Smooth muscle cell (in vitro differentiated cells): ENCODE results near the gene CCDC171. TPM values are rescaled to one million over a fixed set of nuclear protein-coding genes. Genes with fewer than 3 reads are reported as not detected.

Source experiments
- DNase-seq: peaks from one replicate; lab custom pipeline; 2025; ENCODE audit not compliant: unreplicated experiment; lab: John Stamatoyannopoulos, UW
- H2AFZ ChIP-seq: fragments of 200-600 bp; sonication (generic); 2 replicates; pipeline ENCODE4 v1.6.0; 2016; ENCODE audit warnings: antibody characterized with exemption, low read depth, mild to moderate bottlenecking
- H3F3A ChIP-seq: fragments of 200-600 bp; sonication (generic); 2 replicates; pipeline ENCODE4 v1.6.0; 2017; ENCODE audit warnings: antibody characterized with exemption, low read depth
- H3K27ac ChIP-seq: fragments of 200-600 bp; sonication (generic); 2 replicates; pipeline ENCODE4 v1.5.1; 2016; ENCODE audit warnings: low read depth, mild to moderate bottlenecking
- H3K27me3 ChIP-seq: fragments of 200-600 bp; sonication (generic); 2 replicates; pipeline ENCODE4 v1.6.1; 2016; ENCODE audit warnings: low read depth, mild to moderate bottlenecking
- H3K36me3 ChIP-seq: fragments of 200-600 bp; sonication (generic); 2 replicates; pipeline ENCODE4 v1.5.1; 2016; ENCODE audit warnings: low read depth
- H3K4me1 ChIP-seq: fragments of 200-600 bp; sonication (generic); 2 replicates; pipeline ENCODE4 v1.5.1; 2016; ENCODE audit warnings: low read depth
- H3K4me2 ChIP-seq: fragments of 200-600 bp; sonication (generic); 2 replicates; pipeline ENCODE4 v1.6.0; 2016; ENCODE audit warnings: mild to moderate bottlenecking
- H3K4me3 ChIP-seq: fragments of 200-600 bp; sonication (generic); 2 replicates; pipeline ENCODE4 v1.5.1; 2016; ENCODE audit warnings: mild to moderate bottlenecking
- H3K79me2 ChIP-seq: fragments of 200-600 bp; sonication (generic); 2 replicates; pipeline ENCODE4 v1.6.0; 2016; ENCODE audit warnings: low read depth, mild to moderate bottlenecking
- H3K9ac ChIP-seq: fragments of 200-600 bp; sonication (generic); 2 replicates; pipeline ENCODE4 v1.6.0; 2016; ENCODE audit warnings: low read depth
- H3K9me3 ChIP-seq: fragments of 200-600 bp; sonication (generic); replicated peaks from 2 replicates; pipeline ENCODE4 v1.5.1; 2016; ENCODE audit warnings: low read depth
- H4K20me1 ChIP-seq: fragments of 200-600 bp; sonication (generic); 2 replicates; pipeline ENCODE4 v1.6.0; 2016; ENCODE audit warnings: low read depth
- WGBS: methylation state at CpG from one replicate; pipeline ENCODE4 v1.1.7; 2016; ENCODE audit warnings: low lambda C conversion rate; 5-methylcytosine and 5-hydroxymethylcytosine counted together
- polyA plus RNA-seq: library from polyadenylated mRNA; unstranded; fragments of >200 nt; fragmentation: Nextera tagmentation; extraction: Ambion mirVana; gene quantifications from 2 replicates; pipeline ENCODE4 v1.2.1, GENCODE V29; 2016
- total RNA-seq: library from RNA; depleted of rRNA; stranded (reverse); fragments of >200 nt; gene quantifications from 2 replicates; pipeline ENCODE4 v1.2.3, GENCODE V29; 2014
- TF ChIP-seq, protein P1 (sequence below): fragments of 200-600 bp; sonication (generic); IDR thresholded peaks from 2 replicates; pipeline ENCODE4 v1.5.1; 2017; ENCODE audit warnings: borderline replicate concordance, mild to moderate bottlenecking, antibody characterized with exemption; ENCODE audit not compliant: insufficient read depth, poor library complexity, severe bottlenecking

Gene CCDC171
- total and polyA plus RNA-seq, 2 experiments from 2014 or later, result 0.46 to 2.3 TPM

DNA sequence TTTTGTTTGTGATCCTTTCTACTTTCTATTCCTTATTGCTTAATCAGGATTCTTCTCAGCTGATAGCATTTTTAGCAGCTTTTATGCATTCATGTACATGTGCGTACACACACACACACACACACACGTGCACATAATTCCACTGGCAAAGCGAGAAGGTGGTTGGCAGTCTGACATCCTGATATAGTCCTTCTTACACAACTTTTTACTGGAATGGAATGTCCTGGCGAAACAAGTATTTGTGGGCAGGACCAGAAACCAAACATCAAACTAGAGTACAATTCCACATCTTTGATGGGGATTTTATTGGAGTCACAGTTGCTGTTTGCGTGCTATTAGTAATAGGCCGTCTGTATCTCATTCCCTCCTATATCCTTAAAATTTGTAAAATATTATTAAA lies 356.5 kb downstream of the CCDC171 start:
- Histone ChIP-seq H3K4me1 (no peaks in the 10 kb centered on the region), H3K27ac (no peak overlapping the region), H3K4me3 (no peak overlapping the region), H3K27me3 (no peaks in the 10 kb centered on the region), H4K20me1 (no peaks in the 10 kb centered on the region), H3K36me3 (no peaks in the 10 kb centered on the region), H3K9ac (no peak overlapping the region), H3K9me3 (no peaks in the 10 kb centered on the region), H3F3A (no peaks in the 10 kb centered on the region), H2AFZ (no peak overlapping the region), H3K79me2 (no peaks in the 10 kb centered on the region), H3K4me2 (no peak overlapping the region)
- DNase-seq, result no peak
- 84% methylated on average over 6 of the region's 6 CpGs for WGBS
- TF ChIP-seq, protein P1, sequence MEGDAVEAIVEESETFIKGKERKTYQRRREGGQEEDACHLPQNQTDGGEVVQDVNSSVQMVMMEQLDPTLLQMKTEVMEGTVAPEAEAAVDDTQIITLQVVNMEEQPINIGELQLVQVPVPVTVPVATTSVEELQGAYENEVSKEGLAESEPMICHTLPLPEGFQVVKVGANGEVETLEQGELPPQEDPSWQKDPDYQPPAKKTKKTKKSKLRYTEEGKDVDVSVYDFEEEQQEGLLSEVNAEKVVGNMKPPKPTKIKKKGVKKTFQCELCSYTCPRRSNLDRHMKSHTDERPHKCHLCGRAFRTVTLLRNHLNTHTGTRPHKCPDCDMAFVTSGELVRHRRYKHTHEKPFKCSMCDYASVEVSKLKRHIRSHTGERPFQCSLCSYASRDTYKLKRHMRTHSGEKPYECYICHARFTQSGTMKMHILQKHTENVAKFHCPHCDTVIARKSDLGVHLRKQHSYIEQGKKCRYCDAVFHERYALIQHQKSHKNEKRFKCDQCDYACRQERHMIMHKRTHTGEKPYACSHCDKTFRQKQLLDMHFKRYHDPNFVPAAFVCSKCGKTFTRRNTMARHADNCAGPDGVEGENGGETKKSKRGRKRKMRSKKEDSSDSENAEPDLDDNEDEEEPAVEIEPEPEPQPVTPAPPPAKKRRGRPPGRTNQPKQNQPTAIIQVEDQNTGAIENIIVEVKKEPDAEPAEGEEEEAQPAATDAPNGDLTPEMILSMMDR, result no peak

DNA sequence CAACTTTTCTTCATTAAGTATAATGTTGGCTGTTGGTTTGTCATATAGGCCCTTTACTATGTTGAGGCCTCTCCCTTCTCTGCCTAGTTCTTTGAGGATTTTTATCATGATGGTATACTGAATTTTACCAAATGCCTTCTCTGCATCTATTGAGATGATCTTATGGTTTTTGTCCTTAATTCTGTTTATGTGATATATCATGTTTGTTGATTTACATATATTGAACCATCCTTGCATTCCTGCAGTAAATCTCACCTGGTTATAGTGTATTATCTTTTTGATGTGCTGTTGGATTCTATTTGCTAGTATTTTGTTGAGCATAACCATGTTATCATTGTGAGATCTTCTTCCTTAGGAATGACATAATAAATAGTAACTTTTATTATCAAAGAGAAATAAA lies 362.9 kb downstream of the CCDC171 start:
- no peak overlapping the region for H3K4me3 ChIP-seq
- H3K9ac ChIP-seq, result no peak overlapping the region
- H3F3A ChIP-seq, result no peaks in the 10 kb centered on the region
- H3K27me3 ChIP-seq, result no peaks in the 10 kb centered on the region
- no peak overlapping the region for H3K27ac ChIP-seq
- TF ChIP-seq, protein P1, result no peak
- H4K20me1 ChIP-seq, result no peaks in the 10 kb centered on the region
- peaks cover 12% of the 10 kb centered on the region for H3K9me3 ChIP-seq
- no peak overlapping the region for H2AFZ ChIP-seq
- no peaks in the 10 kb centered on the region for H3K79me2 ChIP-seq
- H3K4me2 ChIP-seq, result no peak overlapping the region
- peaks cover 6% of the 10 kb centered on the region for H3K36me3 ChIP-seq
- no peaks in the 10 kb centered on the region for H3K4me1 ChIP-seq
- DNase-seq, result no peak

DNA sequence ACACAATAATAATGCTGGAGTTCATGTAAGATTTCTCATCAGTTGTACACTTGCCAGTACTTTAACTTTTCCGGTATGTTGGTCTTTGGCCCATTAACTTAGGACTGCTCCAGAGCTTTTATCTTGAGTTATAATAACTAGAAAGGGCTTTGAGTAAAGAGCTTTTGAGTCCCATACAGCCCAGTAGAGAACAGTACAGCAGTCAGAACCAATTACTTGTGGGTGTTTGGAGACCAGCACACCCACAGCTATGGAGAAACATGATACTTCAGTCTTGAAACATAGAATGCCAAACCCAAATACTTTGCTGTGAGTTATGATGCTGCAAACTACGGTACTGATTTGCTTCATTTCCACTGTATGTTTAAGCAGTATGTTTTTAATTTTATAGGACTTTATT lies 374.3 kb downstream of the CCDC171 start:
- no peaks in the 10 kb centered on the region for H3K9me3 ChIP-seq
- 80% methylated on average over 2 of the region's 2 CpGs for WGBS
- no peak for DNase-seq
- H3K9ac ChIP-seq, result no peak overlapping the region
- H3K27me3 ChIP-seq, result no peaks in the 10 kb centered on the region
- no peak overlapping the region for H2AFZ ChIP-seq
- H3K36me3 ChIP-seq, result no peaks in the 10 kb centered on the region
- H3K79me2 ChIP-seq, result no peaks in the 10 kb centered on the region
- H3K27ac ChIP-seq, result no peak overlapping the region
- H3K4me3 ChIP-seq, result no peak overlapping the region
- no peaks in the 10 kb centered on the region for H4K20me1 ChIP-seq
- no peaks in the 10 kb centered on the region for H3F3A ChIP-seq
- H3K4me2 ChIP-seq, result no peak overlapping the region
- H3K4me1 ChIP-seq, result no peaks in the 10 kb centered on the region
- TF ChIP-seq, protein P1, result no peak

DNA sequence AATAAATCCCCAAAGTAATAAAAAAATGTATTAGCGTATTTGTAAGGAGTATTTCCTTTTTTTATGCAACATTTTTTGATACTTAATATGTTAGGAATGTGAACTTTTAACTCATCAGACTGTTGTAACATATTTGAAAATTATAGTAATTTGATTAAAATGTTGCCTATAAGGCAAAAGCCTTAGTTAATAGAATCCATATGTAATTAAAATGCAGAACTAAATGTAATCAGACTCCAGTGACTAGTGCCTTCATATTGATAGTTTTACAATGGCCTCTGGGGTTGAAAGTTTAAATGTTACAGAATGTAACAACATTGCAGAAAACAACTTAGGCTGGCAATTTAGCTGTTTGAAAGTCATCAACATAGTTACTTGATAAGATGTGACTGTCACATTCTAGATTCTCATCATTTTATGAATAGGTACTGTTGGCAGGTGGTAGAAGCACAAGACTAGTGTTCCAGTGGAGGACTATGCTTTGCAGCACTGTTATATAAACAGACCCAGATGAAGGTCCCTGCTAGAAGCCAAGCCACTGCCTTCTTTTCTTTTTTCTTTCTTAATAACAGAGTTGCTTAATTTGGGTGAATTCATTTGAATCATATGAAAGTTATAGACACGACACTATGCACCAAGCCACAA lies 382.9 kb downstream of the CCDC171 start:
- no peaks in the 10 kb centered on the region for H3F3A ChIP-seq
- H2AFZ ChIP-seq, result no peak overlapping the region
- no peak overlapping the region for H3K4me2 ChIP-seq
- H3K9ac ChIP-seq, result no peak overlapping the region
- TF ChIP-seq, protein P1, result no peak
- no peaks in the 10 kb centered on the region for H4K20me1 ChIP-seq
- H3K27me3 ChIP-seq, result no peaks in the 10 kb centered on the region
- H3K27ac ChIP-seq, result no peak overlapping the region
- H3K36me3 ChIP-seq, result no peaks in the 10 kb centered on the region
- no peak overlapping the region for H3K4me3 ChIP-seq
- WGBS, result 88% methylated on average over 2 of the region's 2 CpGs
- no peaks in the 10 kb centered on the region for H3K4me1 ChIP-seq
- H3K79me2 ChIP-seq, result no peaks in the 10 kb centered on the region
- no peaks in the 10 kb centered on the region for H3K9me3 ChIP-seq
- no peak for DNase-seq
